OCI-LY1 (cell line): ENCODE measurements around the gene CIBAR2.

Experiments
- H2AFZ ChIP-seq: fragments of 200-600 bp; sonication (generic), shearing (Covaris generic); 2 replicates; pipeline ENCODE4 v1.6.0; 2014; ENCODE audit warnings: antibody characterized with exemption, mild to moderate bottlenecking, low read length
- H3F3A ChIP-seq: fragments of 200-600 bp; sonication (generic), shearing (Covaris generic); 2 replicates; pipeline ENCODE4 v1.6.0; 2014; ENCODE audit warnings: mild to moderate bottlenecking, antibody characterized with exemption, low read length, moderate library complexity; ENCODE audit not compliant: insufficient read depth
- H3K27ac ChIP-seq: fragments of 200-600 bp; sonication (generic); 2 replicates; pipeline ENCODE4 v1.5.1; 2014; ENCODE audit warnings: low read length, mixed run types, mild to moderate bottlenecking, low read depth; ENCODE audit not compliant: poor library complexity, severe bottlenecking
- H3K27me3 ChIP-seq: fragments of 200-600 bp; sonication (generic); 2 replicates; pipeline ENCODE4 v1.6.0; 2014; ENCODE audit warnings: antibody characterized with exemption, mild to moderate bottlenecking, low read length, moderate library complexity; ENCODE audit not compliant: insufficient read depth
- H3K36me3 ChIP-seq: fragments of 200-600 bp; sonication (generic); 2 replicates; pipeline ENCODE4 v1.6.1; 2014; ENCODE audit warnings: mild to moderate bottlenecking, antibody characterized with exemption, low read length, moderate library complexity, mixed read lengths; ENCODE audit not compliant: insufficient read depth
- H3K4me1 ChIP-seq: fragments of 200-600 bp; sonication (generic); 2 replicates; pipeline ENCODE4 v1.5.1; 2014; ENCODE audit warnings: mild to moderate bottlenecking, low read length, moderate library complexity; ENCODE audit not compliant: insufficient read depth, severe bottlenecking
- H3K4me2 ChIP-seq: fragments of 200-600 bp; sonication (generic), shearing (Covaris generic); 2 replicates; pipeline ENCODE4 v1.6.1; 2014; ENCODE audit warnings: low read length
- H3K4me3 ChIP-seq: fragments of 200-600 bp; sonication (generic); 2 replicates; pipeline ENCODE4 v1.5.1; 2014; ENCODE audit warnings: low read length, low read depth, mild to moderate bottlenecking, mixed read lengths; ENCODE audit not compliant: poor library complexity, severe bottlenecking
- H3K79me2 ChIP-seq: fragments of 200-600 bp; shearing (Covaris generic); 2 replicates; pipeline ENCODE4 v1.6.1; 2016; ENCODE audit warnings: mixed run types, low read length, mixed read lengths; ENCODE audit not compliant: insufficient read depth
- H3K9ac ChIP-seq: fragments of 200-600 bp; sonication (generic), shearing (Covaris generic); 2 replicates; pipeline ENCODE4 v1.6.1; 2014; ENCODE audit warnings: mild to moderate bottlenecking, low read length, mixed read lengths
- H3K9me2 ChIP-seq: fragments of 200-600 bp; sonication (generic), shearing (Covaris generic); 2 replicates; pipeline ENCODE4 v1.6.1; 2014; ENCODE audit warnings: low read depth, mild to moderate bottlenecking, low read length, mixed read lengths
- H3K9me3 ChIP-seq: fragments of 200-600 bp; shearing (Covaris generic); 2 replicates; pipeline ENCODE4 v1.6.1; 2014; ENCODE audit warnings: low read length, mixed read lengths
- H4K20me1 ChIP-seq: fragments of 200-600 bp; sonication (generic), shearing (Covaris generic); 2 replicates; pipeline ENCODE4 v1.6.0; 2016; ENCODE audit warnings: mild to moderate bottlenecking, low read length; ENCODE audit not compliant: insufficient read depth
- CTCF ChIP-seq: fragments of 200-600 bp; sonication (generic), shearing (Covaris generic); IDR thresholded peaks from 2 replicates; pipeline ENCODE4 v1.5.1; 2017; ENCODE audit warnings: mild to moderate bottlenecking, antibody characterized with exemption, low read length, moderate library complexity, mixed read lengths
- EZH2 ChIP-seq: fragments of 200-600 bp; sonication (generic), shearing (Covaris generic); IDR thresholded peaks from 2 replicates; pipeline ENCODE4 v1.8.0; 2017; ENCODE audit warnings: borderline replicate concordance, mixed run types, mild to moderate bottlenecking, antibody characterized with exemption, low read length, moderate library complexity, mixed read lengths

The CIBAR2 gene

GRCh38 chr16:85064186-85064585, 48.1 kb downstream of the CIBAR2 start:
- H3K4me1 ChIP-seq, result no peaks in the 10 kb centered on the region
- TF ChIP-seq EZH2 (no peak), CTCF (no peak)

GRCh38 chr16:85062845-85063244, 49.4 kb downstream of the CIBAR2 start:
- Histone ChIP-seq H4K20me1 (no peaks in the 10 kb centered on the region), H3K27ac (no peak overlapping the region), H3K9me3 (no peaks in the 10 kb centered on the region), H3K36me3 (no peaks in the 10 kb centered on the region), H3K79me2 (no peaks in the 10 kb centered on the region), H3K4me3 (no peak overlapping the region), H3K4me2 (no peak overlapping the region), H3F3A (no peaks in the 10 kb centered on the region), H3K9ac (no peak overlapping the region), H3K9me2 (no peaks in the 10 kb centered on the region), H3K4me1 (peaks cover under 1% of the 10 kb centered on the region), H3K27me3 (0 out of 2 replicates have a peak, but pooled peaks cover 7% of the 10 kb centered on the region), H2AFZ (no peak overlapping the region)
- TF ChIP-seq CTCF (no peak), EZH2 (no peak)

More at GRCh38 chr16:85064186-85064585, 48.1 kb downstream of the CIBAR2 start:
- H3K9me2 ChIP-seq, result no peaks in the 10 kb centered on the region
- H3F3A ChIP-seq, result no peaks in the 10 kb centered on the region
- no peak overlapping the region for H3K4me3 ChIP-seq
- H3K27ac ChIP-seq, result no peak overlapping the region
- H2AFZ ChIP-seq, result no peak overlapping the region
- H3K4me2 ChIP-seq, result no peak overlapping the region
- no peak overlapping the region for H3K9ac ChIP-seq
- H3K79me2 ChIP-seq, result no peaks in the 10 kb centered on the region
- H3K36me3 ChIP-seq, result no peaks in the 10 kb centered on the region
- no peaks in the 10 kb centered on the region for H3K9me3 ChIP-seq
- H4K20me1 ChIP-seq, result no peaks in the 10 kb centered on the region
- H3K27me3 ChIP-seq, result 0 out of 2 replicates have a peak, but pooled peaks cover 7% of the 10 kb centered on the region

GRCh38 chr16:85062323-85062722, 49.9 kb downstream of the CIBAR2 start:
- H4K20me1 ChIP-seq, result no peaks in the 10 kb centered on the region
- H3K4me3 ChIP-seq, result no peak overlapping the region
- no peaks in the 10 kb centered on the region for H3K79me2 ChIP-seq
- no peak overlapping the region for H2AFZ ChIP-seq
- H3K4me2 ChIP-seq, result no peak overlapping the region
- no peaks in the 10 kb centered on the region for H3K36me3 ChIP-seq
- 0 out of 2 replicates have a peak, but pooled peaks cover 7% of the 10 kb centered on the region for H3K27me3 ChIP-seq
- no peak overlapping the region for H3K9ac ChIP-seq
- TF ChIP-seq EZH2 (no peak), CTCF (no peak)
- H3K27ac ChIP-seq, result no peak overlapping the region
- H3K9me2 ChIP-seq, result no peaks in the 10 kb centered on the region
- no peaks in the 10 kb centered on the region for H3K9me3 ChIP-seq
- H3K4me1 ChIP-seq, result peaks cover 6% of the 10 kb centered on the region
- H3F3A ChIP-seq, result no peaks in the 10 kb centered on the region
